ENCODE measurements around the gene TAS2R40. TPM values are rescaled to one million over a fixed set of nuclear protein-coding genes. Genes with fewer than 3 reads are reported as not detected.
A peak's percentile ranks its signal among the peaks of the same experiment; 100 is the strongest.

TAS2R40 gene
- total and polyA plus RNA-seq, 12 donors: not detected

DNA sequence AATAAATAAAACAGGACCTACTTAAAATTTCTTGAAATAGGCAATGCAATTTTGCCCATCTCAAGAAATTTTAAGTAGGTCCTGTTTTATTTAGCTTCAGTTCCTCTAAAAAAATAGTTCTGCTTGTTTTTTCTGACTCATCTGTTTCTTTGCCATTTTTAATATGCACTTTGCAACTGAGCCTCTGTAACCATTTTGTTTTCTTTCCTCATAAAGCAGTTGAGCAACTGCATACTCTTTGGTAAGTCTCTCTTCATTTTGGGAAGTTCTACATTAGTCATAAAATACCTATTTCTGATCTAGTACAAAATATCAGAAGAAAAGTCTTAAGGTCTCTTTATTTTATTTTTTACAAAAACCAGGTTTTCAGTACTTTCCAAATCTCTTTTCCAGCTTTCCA, 18.0 kb downstream of the TAS2R40 start:
- Histone ChIP-seq H3K27me3 (no peaks in the 10 kb centered on the region), H3K9me3 (peaks cover 0 to 27% (median 15%) of the 10 kb centered on the region in 11 donors), H3K4me1 (peaks cover 0 to 39% (median 4%) of the 10 kb centered on the region in 9 donors), H3K27ac (peak overlapping the region in 1 of 10 donors; percentile 82), H3K4me3 (no peak overlapping the region), H3K36me3 (no peaks in the 10 kb centered on the region)
- intact Hi-C loops (cut with DNase I): loop anchor here (1.0 to 5.0 kb wide), 8 partner anchors 47 to 177 kb away; partner anchors contain the start of gene CASP2 (in 2 of the 10)
- no peak for DNase-seq
- peak in 5 of 8 donors; percentile 26 to 57 (median 54) for ATAC-seq
- TF ChIP-seq, protein P1, sequence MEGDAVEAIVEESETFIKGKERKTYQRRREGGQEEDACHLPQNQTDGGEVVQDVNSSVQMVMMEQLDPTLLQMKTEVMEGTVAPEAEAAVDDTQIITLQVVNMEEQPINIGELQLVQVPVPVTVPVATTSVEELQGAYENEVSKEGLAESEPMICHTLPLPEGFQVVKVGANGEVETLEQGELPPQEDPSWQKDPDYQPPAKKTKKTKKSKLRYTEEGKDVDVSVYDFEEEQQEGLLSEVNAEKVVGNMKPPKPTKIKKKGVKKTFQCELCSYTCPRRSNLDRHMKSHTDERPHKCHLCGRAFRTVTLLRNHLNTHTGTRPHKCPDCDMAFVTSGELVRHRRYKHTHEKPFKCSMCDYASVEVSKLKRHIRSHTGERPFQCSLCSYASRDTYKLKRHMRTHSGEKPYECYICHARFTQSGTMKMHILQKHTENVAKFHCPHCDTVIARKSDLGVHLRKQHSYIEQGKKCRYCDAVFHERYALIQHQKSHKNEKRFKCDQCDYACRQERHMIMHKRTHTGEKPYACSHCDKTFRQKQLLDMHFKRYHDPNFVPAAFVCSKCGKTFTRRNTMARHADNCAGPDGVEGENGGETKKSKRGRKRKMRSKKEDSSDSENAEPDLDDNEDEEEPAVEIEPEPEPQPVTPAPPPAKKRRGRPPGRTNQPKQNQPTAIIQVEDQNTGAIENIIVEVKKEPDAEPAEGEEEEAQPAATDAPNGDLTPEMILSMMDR (IDR thresholded peaks at IDR 0.05): no peak

DNA sequence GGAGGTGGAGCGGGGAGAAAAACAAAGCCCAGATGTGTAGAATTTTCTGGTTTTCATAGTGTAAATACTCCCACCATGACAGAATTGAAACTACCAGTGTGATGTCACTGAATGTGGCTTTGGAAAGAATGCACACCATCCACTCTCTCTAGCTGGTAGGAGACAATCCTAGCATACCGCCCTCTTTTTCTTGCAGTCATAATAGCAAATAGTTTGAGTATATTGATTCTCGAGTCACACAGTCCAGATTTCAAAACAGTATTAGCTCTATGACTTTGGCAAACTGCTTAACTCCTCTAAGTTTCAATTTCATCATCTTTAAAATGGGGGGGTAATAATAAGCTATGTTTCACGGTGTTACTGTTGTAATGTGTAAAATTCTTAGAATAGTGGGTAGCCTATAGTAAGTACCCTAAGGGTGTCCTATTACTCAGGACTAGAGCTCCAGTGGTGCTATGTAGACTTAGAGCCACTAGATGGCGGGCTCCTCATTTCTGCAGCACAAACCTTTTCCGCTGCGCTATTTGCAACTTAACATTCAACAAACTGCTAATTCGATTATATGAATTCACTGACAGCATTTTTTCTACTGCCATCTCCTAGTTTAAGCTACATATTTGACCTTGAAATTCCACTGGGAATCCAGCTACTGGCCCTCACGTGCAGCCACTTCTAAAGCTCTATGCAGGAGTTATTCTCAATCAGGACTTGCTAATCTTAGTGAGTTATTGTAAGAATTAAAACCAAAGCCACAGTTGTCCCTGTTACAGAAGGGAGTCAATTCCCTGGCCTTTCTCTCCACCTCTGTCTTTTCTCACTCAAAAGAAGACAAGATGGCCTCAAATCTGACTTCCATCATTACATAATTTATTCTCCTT, 18.7 kb downstream of the TAS2R40 start:
- Histone ChIP-seq H3K27me3 (no peaks in the 10 kb centered on the region), H3K36me3 (no peaks in the 10 kb centered on the region), H3K4me1 (peaks cover 0 to 41% (median 4%) of the 10 kb centered on the region in 9 donors), H3K27ac (peak overlapping the region in 2 of 10 donors; percentile 5 to 82), H3K9me3 (peaks cover 0 to 22% (median 15%) of the 10 kb centered on the region in 11 donors), H3K4me3 (peak overlapping the region in 1 of 10 donors; percentile 13)
- DNase-seq (peak; percentile 33 to 70), ATAC-seq (peak; percentile 69 to 94 (median 88))
- TF ChIP-seq, protein P1 (IDR thresholded peaks at IDR 0.05): peak; percentile 84 to 98 (median 95)
- intact Hi-C loops (cut with DNase I): loop anchor here (1.0 to 5.0 kb wide), 8 partner anchors 47 to 177 kb away; partner anchors contain the start of gene CASP2 (in 2 of the 10)
- WGBS, 2 donors: 20 to 24% methylated on average over 9 of the region's 9 CpGs

DNA sequence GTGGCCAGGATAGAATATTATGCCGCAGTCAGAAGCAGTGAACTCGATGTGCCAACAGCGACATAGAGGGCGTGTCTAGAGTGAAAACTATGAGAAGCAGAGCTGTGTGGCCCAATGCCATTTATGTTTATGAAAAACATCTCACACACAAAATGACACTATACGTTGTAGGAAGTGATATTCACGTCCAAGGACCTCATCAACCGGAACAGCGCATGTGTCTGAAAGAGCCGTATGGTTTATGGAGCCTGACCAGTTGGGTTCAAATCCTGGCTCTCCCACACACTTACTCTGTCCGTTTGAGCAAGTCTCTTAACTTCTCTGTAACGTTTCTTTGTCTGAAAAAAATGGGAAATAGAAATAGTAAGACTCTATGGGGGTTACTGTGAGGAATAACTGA, 20.5 kb downstream of the TAS2R40 start:
- 86 to 88% methylated on average over 11 of the region's 11 CpGs for WGBS, 2 donors
- TF ChIP-seq, protein P1 (IDR thresholded peaks at IDR 0.05): no peak
- intact Hi-C loops (cut with DNase I): loop anchor here in 9 of 10 donors (2.0 to 5.0 kb wide), 6 partner anchors 45 to 175 kb away; partner anchors contain the start of gene CASP2 (in 2 of the 9)
- DNase-seq (no peak), ATAC-seq (no peak)
- H3K27ac ChIP-seq: no peak overlapping the region
- peaks cover 0 to 4% (median 1%) of the 10 kb centered on the region in 11 donors for H3K9me3 ChIP-seq
- no peak overlapping the region for H3K4me3 ChIP-seq
- H3K36me3 ChIP-seq: no peaks in the 10 kb centered on the region
- H3K4me1 ChIP-seq: peaks cover 0 to 49% (median 4%) of the 10 kb centered on the region in 9 donors
- H3K27me3 ChIP-seq: no peaks in the 10 kb centered on the region

DNA sequence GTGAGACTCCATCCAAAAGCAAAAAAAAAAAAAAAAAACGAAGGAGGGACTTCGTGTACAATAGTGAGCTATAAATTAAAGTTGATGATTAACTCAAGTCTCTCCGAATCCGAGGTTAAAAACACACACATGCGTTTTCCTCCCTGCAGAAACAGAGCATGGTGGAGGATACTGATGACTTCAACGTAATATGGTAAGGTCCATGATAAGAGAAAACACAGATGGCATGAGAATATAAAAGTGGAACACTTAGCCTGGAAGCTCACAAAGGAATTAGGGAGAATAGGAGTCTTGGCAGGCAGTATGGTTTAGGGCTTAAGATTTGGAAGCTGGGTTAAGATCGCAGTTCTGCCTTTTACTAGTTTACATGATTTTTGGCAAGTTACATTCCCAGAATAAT, 21.3 kb downstream of the TAS2R40 start:
- DNase-seq (no peak), ATAC-seq (no peak)
- Histone ChIP-seq H3K9me3 (no peaks in the 10 kb centered on the region), H3K27me3 (no peaks in the 10 kb centered on the region), H3K36me3 (no peaks in the 10 kb centered on the region), H3K4me3 (no peak overlapping the region), H3K4me1 (peaks cover 0 to 53% (median 4%) of the 10 kb centered on the region in 9 donors), H3K27ac (no peak overlapping the region)
- 78 to 87% methylated on average over 7 of the region's 7 CpGs for WGBS, 2 donors
- intact Hi-C loops (cut with DNase I): loop anchor here in 9 of 10 donors (2.0 to 5.0 kb wide), 6 partner anchors 44 to 174 kb away; partner anchors contain the start of gene CASP2 (in 2 of the 9)
- TF ChIP-seq, protein P1 (IDR thresholded peaks at IDR 0.05): no peak

Data from heart right ventricle (tissue), 16 donors.